ENCODE results near the gene MCFD2.

Gene MCFD2

DNA sequence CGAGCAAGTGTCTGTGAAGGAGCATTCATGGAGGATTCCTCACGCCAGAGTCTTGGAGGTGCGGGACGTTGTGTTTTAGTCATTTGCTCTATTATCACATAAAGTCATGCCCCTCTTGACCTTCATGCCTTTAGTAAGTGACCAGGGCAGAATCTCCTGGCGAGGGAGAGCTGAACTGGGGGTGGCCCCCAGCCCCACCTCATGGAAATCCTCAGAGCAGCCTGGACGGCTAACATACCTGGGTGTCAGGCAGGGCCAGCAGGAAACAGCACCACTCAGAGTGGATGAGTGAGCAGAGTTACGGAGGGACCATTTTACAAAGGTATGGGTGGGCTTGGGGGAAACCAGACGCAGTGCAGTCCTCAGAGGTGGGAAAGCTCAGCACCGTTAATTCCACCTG is 56.1 kb downstream of the MCFD2 start:
- H3K9me3 Mint-ChIP-seq (ENCODE audit: low read depth), result peaks cover 1% of the 10 kb centered on the region
- H3K27me3 Mint-ChIP-seq, result no peaks in the 10 kb centered on the region
- H3K4me1 Mint-ChIP-seq (ENCODE audit: low read depth), result no peaks in the 10 kb centered on the region
- no peaks in the 10 kb centered on the region for H3K36me3 Mint-ChIP-seq
- H3K27ac Mint-ChIP-seq, result no peak overlapping the region
- no peak overlapping the region for H3K4me3 Mint-ChIP-seq

GRCh38 chr2:46858702-46859090 is 56.9 kb downstream of the MCFD2 start:
- Mint-ChIP-seq H3K27ac (no peak overlapping the region), H3K27me3 (no peaks in the 10 kb centered on the region), H3K4me1 (ENCODE audit: low read depth) (no peaks in the 10 kb centered on the region), H3K4me3 (no peak overlapping the region), H3K9me3 (ENCODE audit: low read depth) (no peaks in the 10 kb centered on the region), H3K36me3 (no peaks in the 10 kb centered on the region)

GRCh38 chr2:46857871-46858701 is 57.5 kb downstream of the MCFD2 start:
- no peaks in the 10 kb centered on the region for H3K4me1 Mint-ChIP-seq (ENCODE audit: low read depth)
- H3K36me3 Mint-ChIP-seq, result no peaks in the 10 kb centered on the region
- no peak overlapping the region for H3K4me3 Mint-ChIP-seq
- H3K27ac Mint-ChIP-seq, result no peak overlapping the region
- no peaks in the 10 kb centered on the region for H3K27me3 Mint-ChIP-seq
- no peaks in the 10 kb centered on the region for H3K9me3 Mint-ChIP-seq (ENCODE audit: low read depth)

DNA sequence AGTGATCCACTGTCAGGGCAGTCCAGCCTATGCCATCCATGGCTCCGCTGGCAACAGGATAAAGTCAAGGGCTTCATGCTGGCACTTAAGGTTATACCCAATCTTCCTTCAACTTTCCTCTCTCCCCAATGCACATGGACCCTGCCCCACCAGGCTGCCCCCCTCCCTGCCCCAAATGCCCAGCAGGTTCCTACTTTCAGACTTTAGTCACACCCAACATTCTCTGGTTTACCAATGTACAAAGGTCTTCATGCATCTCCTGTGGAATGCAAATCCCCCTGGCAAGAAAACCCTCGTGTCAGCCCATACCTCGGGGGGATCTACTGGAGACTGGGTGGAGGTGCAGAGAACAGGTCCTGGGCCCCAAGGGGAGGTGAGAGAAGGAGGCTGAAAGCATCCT is 59.3 kb downstream of the MCFD2 start:
- H3K27me3 Mint-ChIP-seq, result no peaks in the 10 kb centered on the region
- H3K27ac Mint-ChIP-seq, result no peak overlapping the region
- no peaks in the 10 kb centered on the region for H3K36me3 Mint-ChIP-seq
- H3K4me1 Mint-ChIP-seq (ENCODE audit: low read depth), result no peaks in the 10 kb centered on the region
- no peaks in the 10 kb centered on the region for H3K9me3 Mint-ChIP-seq (ENCODE audit: low read depth)
- no peak overlapping the region for H3K4me3 Mint-ChIP-seq

GRCh38 chr2:46855805-46856204 is 59.8 kb downstream of the MCFD2 start:
- Mint-ChIP-seq H3K4me3 (no peak overlapping the region), H3K27ac (no peak overlapping the region), H3K27me3 (no peaks in the 10 kb centered on the region), H3K36me3 (no peaks in the 10 kb centered on the region), H3K9me3 (ENCODE audit: low read depth) (no peaks in the 10 kb centered on the region), H3K4me1 (ENCODE audit: low read depth) (no peaks in the 10 kb centered on the region)

DNA sequence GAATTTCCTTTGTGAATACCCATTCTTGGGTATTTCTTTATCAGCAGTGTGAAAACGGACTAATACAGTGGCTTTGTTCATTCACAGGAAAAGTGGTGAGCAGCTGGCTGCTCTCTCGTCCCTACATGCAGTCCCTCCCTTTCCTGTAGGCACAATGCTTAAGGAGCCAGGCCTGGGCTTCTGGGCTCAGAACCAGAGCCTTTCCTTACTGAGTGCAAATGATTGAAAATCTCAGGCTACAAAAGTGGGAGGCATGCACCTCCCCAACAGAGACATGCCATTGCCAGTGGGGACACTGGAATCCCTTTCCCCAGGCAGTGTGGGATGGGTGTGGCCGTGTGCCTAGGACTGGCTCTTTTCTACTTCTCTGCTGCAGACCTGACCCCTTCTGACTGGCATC is 61.3 kb downstream of the MCFD2 start:
- Mint-ChIP-seq H3K36me3 (no peaks in the 10 kb centered on the region), H3K27me3 (no peaks in the 10 kb centered on the region), H3K4me1 (ENCODE audit: low read depth) (no peaks in the 10 kb centered on the region), H3K27ac (no peak overlapping the region), H3K9me3 (ENCODE audit: low read depth) (no peaks in the 10 kb centered on the region), H3K4me3 (no peak overlapping the region)

DNA sequence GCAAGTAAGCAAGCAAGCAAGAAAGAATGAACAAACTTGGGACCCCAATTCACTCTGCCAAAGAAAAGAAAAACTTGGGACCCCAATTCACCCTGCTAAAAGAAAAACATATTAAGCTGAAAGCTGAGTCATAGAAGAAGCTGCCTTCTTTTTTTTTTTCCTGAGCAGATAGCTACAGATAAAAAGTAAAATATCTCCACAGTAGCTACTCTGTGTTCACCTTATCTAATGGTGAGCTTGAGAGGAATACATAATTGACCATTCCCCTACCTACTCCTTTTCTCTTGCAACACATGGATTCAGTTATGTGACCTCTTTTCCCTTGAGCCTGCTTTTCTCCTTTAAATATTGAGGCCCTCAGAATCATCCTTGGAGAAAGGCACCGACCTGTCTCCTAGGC is 63.0 kb downstream of the MCFD2 start:
- no peaks in the 10 kb centered on the region for H3K9me3 Mint-ChIP-seq (ENCODE audit: low read depth)
- no peaks in the 10 kb centered on the region for H3K4me1 Mint-ChIP-seq (ENCODE audit: low read depth)
- no peaks in the 10 kb centered on the region for H3K36me3 Mint-ChIP-seq
- no peaks in the 10 kb centered on the region for H3K27me3 Mint-ChIP-seq
- no peak overlapping the region for H3K4me3 Mint-ChIP-seq
- H3K27ac Mint-ChIP-seq, result no peak overlapping the region

DNA sequence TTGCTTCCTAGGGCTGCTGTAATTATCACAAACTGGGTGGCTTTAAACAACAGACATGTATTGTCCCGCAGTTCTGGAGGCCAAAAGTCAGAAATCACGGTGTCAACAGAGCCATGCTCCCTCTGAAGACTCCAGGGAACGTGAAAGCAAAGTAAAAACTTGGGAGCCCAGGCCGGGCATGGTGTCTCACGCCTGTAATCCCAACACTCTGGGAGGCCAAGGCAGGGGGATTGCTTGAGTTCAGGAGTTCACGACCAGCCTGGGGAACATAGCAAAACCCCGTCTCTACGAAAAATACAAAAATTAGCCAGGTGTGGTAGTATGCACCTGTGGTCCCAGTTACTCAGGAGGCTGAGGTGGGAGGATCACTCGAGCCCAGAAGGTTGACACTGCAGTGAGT is 63.5 kb downstream of the MCFD2 start:
- no peaks in the 10 kb centered on the region for H3K36me3 Mint-ChIP-seq
- H3K4me3 Mint-ChIP-seq, result no peak overlapping the region
- H3K4me1 Mint-ChIP-seq (ENCODE audit: low read depth), result no peaks in the 10 kb centered on the region
- H3K27me3 Mint-ChIP-seq, result no peaks in the 10 kb centered on the region
- no peak overlapping the region for H3K27ac Mint-ChIP-seq
- H3K9me3 Mint-ChIP-seq (ENCODE audit: low read depth), result no peaks in the 10 kb centered on the region

All from activated naive CD8-positive, alpha-beta T cell (primary cell).